HS-27A (cell line): Measurements from ENCODE around the gene PLEKHA6.
"Not testable (repeated sequence)": the region's sequence is repeated elsewhere in the genome, so short reads cannot be mapped to it uniquely, and the experiment has no call there.

Source experiments
- DNase-seq: peaks from one replicate; pipeline ENCODE4 v3.0.0-alpha.2; 2012; ENCODE audit warnings: low read depth, missing footprints

PLEKHA6 gene

GRCh38 chr1:204238520-204238919 is 121.2 kb downstream of the PLEKHA6 start:
- DNase-seq, result not testable (repeated sequence)

GRCh38 chr1:204237515-204237914 is 122.2 kb downstream of the PLEKHA6 start:
- not testable (repeated sequence) for DNase-seq

GRCh38 chr1:204232526-204232925 is 127.2 kb downstream of the PLEKHA6 start:
- no peak for DNase-seq

- DNase-seq, result no peak
Observed at GRCh38 chr1:204230211-204230610, 129.5 kb downstream of the PLEKHA6 start.

GRCh38 chr1:204228896-204229295 is 130.8 kb downstream of the PLEKHA6 start:
- no peak for DNase-seq

GRCh38 chr1:204227996-204228785 is 131.5 kb downstream of the PLEKHA6 start:
- DNase-seq, result no peak

- DNase-seq, result no peak
Observed at GRCh38 chr1:204227351-204227750, 132.4 kb downstream of the PLEKHA6 start.

GRCh38 chr1:204225841-204226735 is 133.6 kb downstream of the PLEKHA6 start:
- DNase-seq, result peak; percentile 45

- DNase-seq, result no peak
Observed at GRCh38 chr1:204224655-204225054, 135.1 kb downstream of the PLEKHA6 start.

GRCh38 chr1:204223129-204223860 is 136.4 kb downstream of the PLEKHA6 start:
- DNase-seq, result no peak

GRCh38 chr1:204222764-204223055 is 137.0 kb downstream of the PLEKHA6 start:
- DNase-seq, result no peak

- no peak for DNase-seq
Observed at GRCh38 chr1:204222006-204222763, 137.5 kb downstream of the PLEKHA6 start.

GRCh38 chr1:204221271-204221670 is 138.5 kb downstream of the PLEKHA6 start:
- no peak for DNase-seq

- DNase-seq, result no peak
Observed at GRCh38 chr1:204219971-204220616, 139.6 kb downstream of the PLEKHA6 start.

- no peak for DNase-seq
Observed at GRCh38 chr1:204218552-204218951, 141.2 kb downstream of the PLEKHA6 start.

GRCh38 chr1:204217648-204218000 is 142.1 kb downstream of the PLEKHA6 start:
- no peak for DNase-seq

- no peak for DNase-seq
Observed at GRCh38 chr1:204216880-204217647, 142.7 kb downstream of the PLEKHA6 start.

- no peak for DNase-seq
Observed at GRCh38 chr1:204216236-204216635, 143.5 kb downstream of the PLEKHA6 start.

- peak; percentile 49 for DNase-seq
Observed at GRCh38 chr1:204213668-204214662, 145.8 kb downstream of the PLEKHA6 start, which contains the start of gene GOLT1A. GOLT1A (minus strand) TSS chr1:204213988; CDS start chr1:204213906, 82 bp downstream.
